Putamen (tissue), 1 donor: ENCODE data around the gene CFHR4.
"Not testable (repeated sequence)": the region's sequence is repeated elsewhere in the genome, so short reads cannot be mapped to it uniquely, and the experiment has no call there.

Experiments used
- DNase-seq: peaks from one replicate; pipeline ENCODE4 v3.0.0-alpha.2; 2016; ENCODE audit warnings: low spot score

CFHR4 gene

DNA sequence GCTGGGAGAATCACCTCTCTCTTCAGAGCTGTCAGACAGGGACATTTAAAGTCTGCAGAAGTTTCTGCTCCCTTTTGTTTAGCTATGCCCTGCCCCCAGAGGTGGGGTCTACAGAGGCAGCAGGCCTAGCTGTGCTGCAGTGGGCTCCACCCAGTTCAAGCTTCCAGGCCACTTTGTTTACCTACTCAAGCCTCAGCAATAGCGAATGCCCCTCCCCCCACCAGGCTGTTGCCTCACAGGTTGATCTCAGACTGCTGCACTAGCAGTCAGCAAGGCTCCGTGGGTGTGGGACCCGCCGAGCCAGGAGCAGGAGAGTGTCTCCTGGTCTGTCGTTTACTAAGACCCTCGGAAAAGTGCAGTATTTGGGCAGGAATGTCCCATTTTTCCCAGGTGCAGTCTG is 53.6 kb downstream of the CFHR4 start:
- not testable (repeated sequence) for DNase-seq

DNA sequence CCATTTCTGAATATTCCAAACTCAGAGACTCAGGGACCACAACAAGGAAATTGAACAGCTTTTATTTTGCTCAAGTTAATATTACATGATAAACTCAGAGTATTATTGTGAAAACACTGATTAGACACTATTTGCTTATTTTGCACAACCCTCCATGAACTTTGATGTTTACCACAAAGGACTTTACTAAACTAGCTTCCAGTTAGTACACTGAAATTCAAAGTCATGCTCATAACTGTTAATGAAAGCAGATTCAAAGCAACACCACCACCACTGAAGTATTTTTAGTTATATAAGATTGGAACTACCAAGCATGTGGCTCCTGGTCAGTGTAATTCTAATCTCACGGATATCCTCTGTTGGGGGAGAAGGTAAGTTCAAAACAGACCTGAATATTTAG is 55.7 kb downstream of the CFHR4 start, which contains the start of gene CFHR2:
Gene CFHR2, plus strand, starts transcription at position 171 of the 400 bp plus-strand sequence. Its CDS starts 143 bp downstream, at position 314.
- DNase-seq: not testable (repeated sequence)

DNA sequence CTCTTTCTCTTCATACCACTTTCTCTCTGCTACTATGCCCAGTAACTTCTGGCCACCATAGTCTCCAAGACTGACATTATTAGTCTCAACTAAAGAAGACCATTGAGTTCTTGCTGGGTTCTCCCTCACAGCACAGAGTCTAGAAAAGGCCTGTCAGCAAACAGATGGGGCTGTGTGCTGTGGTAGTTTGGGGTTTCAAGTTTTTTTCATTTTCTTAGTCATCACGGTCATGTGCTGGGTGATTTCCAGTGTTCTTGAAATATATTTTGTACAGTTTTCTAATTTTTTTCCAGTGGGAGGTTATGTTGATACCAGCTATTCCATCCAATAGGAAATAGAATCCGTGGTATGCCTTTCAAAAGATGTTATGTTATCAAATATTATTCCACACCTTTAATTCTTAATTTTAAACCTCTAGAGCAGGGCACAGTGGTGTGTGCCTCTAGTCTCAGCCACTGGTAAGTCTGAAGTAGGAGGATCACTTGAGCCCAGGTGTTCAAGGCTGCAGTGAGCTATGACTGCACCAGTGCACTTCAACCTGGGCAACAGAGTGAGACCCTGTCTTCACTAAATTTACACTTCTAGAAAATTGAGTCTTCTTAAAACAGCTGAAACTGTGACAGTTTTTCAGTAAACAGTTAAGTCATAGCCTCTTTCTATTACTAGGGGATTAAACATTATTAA is 64.0 kb downstream of the CFHR4 start:
- no peak for DNase-seq

DNA sequence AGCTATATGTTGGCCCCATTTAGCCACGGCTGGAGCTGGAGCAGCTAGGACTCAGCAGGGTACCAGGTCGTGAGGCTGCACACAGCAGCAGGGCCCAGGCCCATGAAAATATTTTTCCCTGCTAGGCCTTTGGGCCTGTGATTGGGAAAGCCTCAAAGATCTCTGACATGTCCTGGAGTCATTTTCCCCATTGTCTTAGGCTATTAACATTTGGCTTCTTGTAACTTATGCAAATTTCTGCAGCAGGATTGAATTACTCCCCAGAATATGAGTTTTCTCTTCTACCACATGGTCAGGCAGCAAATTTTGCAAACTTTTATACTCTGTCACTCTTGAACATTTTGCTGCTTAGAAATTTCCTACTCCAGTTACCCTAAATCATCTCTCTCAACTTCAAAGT is 66.9 kb downstream of the CFHR4 start:
- no peak for DNase-seq

DNA sequence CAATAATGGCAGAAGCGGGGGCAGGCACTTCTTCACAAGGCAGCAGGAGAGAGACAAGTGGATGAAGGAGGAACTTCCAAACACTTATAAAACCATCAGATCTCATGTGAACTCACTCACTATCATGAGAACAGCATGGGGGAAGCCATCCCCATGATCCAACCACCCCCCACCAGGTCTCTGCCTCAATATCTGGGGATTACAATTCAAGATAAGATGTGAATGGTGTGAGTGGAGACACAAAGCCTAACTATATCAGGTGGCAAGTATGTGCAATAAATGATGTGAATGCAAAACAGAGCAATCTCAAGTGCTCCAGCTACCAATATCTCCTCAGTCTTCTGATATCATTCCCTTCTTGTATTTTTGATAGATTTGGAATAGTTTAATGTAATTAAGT is 68.1 kb downstream of the CFHR4 start:
- DNase-seq: no peak

DNA sequence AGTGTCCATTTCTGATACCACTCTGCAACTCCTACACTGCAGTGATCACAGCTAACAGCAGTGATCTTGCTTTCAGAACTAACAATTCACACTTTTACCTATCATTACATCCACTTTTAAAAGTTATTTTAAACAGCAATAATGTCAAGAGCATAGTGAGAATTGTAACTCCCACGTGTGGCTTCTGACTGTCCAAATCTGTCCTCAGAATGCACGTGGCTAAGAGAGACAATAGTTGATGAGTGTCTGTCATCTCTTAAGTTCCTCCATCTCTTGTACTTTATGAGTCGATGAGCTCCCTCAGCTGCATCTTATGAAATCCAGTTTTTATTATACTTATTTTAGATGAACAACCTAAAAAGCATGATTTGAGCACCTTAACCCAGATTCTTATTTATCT is 73.0 kb downstream of the CFHR4 start:
- no peak for DNase-seq
